Measurements from ENCODE around the gene RPF1.

The RPF1 gene

GRCh38 chr1:84524590-84524989, 45.5 kb downstream of the RPF1 start:
- TF ChIP-seq, protein P1, sequence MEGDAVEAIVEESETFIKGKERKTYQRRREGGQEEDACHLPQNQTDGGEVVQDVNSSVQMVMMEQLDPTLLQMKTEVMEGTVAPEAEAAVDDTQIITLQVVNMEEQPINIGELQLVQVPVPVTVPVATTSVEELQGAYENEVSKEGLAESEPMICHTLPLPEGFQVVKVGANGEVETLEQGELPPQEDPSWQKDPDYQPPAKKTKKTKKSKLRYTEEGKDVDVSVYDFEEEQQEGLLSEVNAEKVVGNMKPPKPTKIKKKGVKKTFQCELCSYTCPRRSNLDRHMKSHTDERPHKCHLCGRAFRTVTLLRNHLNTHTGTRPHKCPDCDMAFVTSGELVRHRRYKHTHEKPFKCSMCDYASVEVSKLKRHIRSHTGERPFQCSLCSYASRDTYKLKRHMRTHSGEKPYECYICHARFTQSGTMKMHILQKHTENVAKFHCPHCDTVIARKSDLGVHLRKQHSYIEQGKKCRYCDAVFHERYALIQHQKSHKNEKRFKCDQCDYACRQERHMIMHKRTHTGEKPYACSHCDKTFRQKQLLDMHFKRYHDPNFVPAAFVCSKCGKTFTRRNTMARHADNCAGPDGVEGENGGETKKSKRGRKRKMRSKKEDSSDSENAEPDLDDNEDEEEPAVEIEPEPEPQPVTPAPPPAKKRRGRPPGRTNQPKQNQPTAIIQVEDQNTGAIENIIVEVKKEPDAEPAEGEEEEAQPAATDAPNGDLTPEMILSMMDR (conservative IDR thresholded peaks at IDR 0.05; ENCODE audit: low read length): no peak
- H3K4me3 ChIP-seq (ENCODE audit: low read length): no peak overlapping the region
- no peak for DNase-seq (ENCODE audit: low read depth)

DNA sequence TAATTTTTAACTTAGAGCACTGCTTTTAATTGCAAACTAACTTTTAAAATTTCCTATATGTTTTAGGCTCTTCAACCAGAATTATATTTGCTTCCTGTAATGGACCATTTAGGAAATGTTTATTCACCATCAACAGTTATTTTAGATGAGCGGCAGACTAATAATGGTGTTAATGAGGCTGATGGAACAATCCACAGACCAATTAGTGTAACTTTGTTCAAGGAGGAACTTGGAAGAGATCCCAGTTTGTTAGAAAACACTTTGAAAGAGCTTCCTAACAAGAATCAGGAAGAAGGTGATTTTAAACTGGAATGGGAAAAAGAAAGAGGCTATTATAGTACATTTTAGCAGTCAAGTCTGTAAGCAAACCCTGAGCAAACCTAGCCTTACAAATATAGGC, 46.7 kb downstream of the RPF1 start:
- TF ChIP-seq, protein P1 (conservative IDR thresholded peaks at IDR 0.05; ENCODE audit: low read length): no peak
- H3K4me3 ChIP-seq (ENCODE audit: low read length): no peak overlapping the region
- no peak for DNase-seq (ENCODE audit: low read depth)

GRCh38 chr1:84538599-84538998, 59.5 kb downstream of the RPF1 start:
- TF ChIP-seq, protein P1 (conservative IDR thresholded peaks at IDR 0.05; ENCODE audit: low read length): no peak
- no peak for DNase-seq (ENCODE audit: low read depth)
- no peak overlapping the region for H3K4me3 ChIP-seq (ENCODE audit: low read length)

- DNase-seq (ENCODE audit: low read depth): no peak
- no peak overlapping the region for H3K4me3 ChIP-seq (ENCODE audit: low read length)
- TF ChIP-seq, protein P1 (conservative IDR thresholded peaks at IDR 0.05; ENCODE audit: low read length): no peak
Observed at GRCh38 chr1:84539972-84540371, 60.9 kb downstream of the RPF1 start.

- peak; percentile 14 for DNase-seq (ENCODE audit: low read depth)
- no peak overlapping the region for H3K4me3 ChIP-seq (ENCODE audit: low read length)
- TF ChIP-seq, protein P1 (conservative IDR thresholded peaks at IDR 0.05; ENCODE audit: low read length): no peak
Observed at GRCh38 chr1:84540759-84541158, 61.7 kb downstream of the RPF1 start.

- TF ChIP-seq, protein P1 (conservative IDR thresholded peaks at IDR 0.05; ENCODE audit: low read length): no peak; the same call in 1 of the 2 replicates
- peak; percentile 2 for DNase-seq (ENCODE audit: low read depth)
Observed at GRCh38 chr1:84541679-84542078, 62.6 kb downstream of the RPF1 start.

More at GRCh38 chr1:84541679-84542078, 62.6 kb downstream of the RPF1 start:
- H3K4me3 ChIP-seq (ENCODE audit: low read length): no peak overlapping the region

All from AG10803 (cell line).